Dedifferentiated amniotic fluid mesenchymal stem cell (primary cell): ENCODE measurements around the gene CXCL12.

Experiments used
- DNase-seq: peaks from one replicate; pipeline ENCODE4 v3.0.0-alpha.2; 2016; ENCODE audit errors: extremely low spot score

The CXCL12 gene

GRCh38 chr10:44399659-44400451, 15.0 kb upstream of the CXCL12 start:
- DNase-seq = no peak

DNA sequence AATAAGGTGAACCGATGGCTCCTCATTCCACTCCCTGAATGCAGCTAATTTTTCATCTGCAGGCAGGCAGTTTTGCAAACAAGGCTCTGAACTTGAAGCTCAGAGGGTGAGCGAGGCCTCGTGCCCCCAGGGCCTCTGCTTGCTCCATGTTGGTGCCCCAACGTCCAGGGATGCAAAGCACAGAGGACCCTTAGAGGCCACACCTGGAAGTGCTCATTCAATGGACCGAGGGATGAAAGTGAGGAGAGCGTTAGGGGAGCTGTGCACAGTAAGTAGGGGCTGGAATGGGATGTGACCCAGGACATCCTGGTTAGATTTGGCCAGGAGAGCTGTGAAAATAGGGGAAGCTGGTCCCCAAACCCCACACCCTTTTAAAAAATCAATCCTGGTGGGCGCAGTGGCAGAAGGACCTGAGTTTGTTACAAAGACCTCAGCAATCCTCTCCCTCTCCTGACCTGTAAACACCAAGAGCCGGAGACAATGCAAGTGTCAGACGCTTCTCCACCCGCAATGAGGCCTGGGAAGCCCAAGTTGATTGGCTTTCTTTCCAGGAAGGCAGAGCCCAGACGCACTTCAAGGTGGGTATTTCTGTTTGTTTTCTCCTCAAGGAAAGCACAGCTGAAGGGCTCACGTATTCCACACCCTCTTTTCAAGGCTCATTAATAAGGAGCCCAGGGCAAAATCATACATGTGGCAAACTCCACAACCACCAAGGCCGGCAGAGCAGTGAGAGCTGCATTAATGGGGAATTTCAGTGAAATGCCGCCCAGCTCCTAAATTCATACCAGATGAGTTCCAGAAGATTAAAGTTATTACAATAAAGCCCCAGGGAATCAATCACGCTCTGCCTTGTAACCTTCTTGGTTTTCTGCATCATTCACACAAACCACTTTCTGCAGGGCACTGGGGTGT, 14.1 kb upstream of the CXCL12 start:
- peak; percentile 61 for DNase-seq

- no peak for DNase-seq
Measured at GRCh38 chr10:44398271-44398670, 13.4 kb upstream of the CXCL12 start.

DNA sequence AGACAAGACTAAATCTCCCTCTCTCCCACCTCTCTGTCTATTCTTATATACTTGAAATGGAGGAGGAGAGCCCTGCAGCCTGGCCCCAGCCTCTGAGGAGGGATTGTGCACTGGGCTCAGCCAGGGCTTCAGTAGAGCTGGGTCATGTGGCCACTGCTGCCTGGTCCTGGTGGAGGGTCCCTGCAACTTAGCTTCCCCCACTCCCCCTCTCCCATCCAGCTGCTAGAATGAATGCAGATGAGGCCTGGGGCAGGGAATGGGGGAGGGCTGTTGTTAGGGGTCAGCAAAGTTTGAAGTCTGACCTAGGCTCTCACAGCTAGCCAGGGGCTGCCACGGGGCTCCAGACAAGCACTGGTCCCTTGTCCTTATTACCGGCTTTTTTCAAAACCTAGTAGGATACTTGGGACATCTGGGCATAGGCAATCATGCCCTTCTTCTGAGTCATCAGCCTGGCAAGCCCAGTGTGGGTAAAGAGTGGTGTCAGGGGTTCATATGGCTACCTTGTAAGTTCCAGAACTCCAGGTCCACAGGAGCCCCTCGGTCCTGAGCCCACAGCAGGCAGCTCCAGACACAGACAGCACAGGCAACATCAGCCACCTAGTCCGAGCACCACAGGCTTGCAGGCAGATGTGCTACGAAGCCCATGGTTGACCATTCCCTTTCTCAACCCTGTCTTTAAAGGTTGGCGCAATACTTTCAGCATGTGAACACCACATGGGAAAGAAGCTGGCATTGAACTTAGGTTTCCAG, 12.8 kb upstream of the CXCL12 start:
- DNase-seq = no peak

DNA sequence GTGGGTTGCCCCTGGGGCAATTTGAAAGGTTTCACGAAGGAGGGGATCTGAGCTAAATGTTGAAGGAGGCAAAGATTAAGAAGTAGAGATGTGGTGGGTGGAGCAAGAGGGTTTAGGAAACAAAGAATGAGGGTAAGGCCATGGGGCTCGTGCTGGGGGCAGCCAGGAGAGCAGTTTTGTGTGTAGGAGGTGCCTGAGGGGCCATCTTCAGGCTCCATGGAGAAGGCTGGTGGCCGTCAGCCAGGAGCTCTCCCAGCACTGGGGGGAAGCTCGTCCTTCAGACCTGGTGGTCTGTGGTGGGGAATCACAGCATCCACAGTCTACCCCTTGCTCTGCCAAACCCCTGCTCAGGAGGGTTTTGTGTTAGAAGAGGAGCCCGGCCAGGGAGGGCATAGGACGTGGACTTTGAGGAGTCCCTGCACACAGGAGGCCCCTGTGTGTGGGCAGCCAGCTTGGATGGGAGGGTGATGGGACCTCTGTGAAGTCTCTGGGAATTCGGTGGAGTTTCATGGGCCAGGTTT, 11.8 kb upstream of the CXCL12 start:
- DNase-seq = no peak

DNA sequence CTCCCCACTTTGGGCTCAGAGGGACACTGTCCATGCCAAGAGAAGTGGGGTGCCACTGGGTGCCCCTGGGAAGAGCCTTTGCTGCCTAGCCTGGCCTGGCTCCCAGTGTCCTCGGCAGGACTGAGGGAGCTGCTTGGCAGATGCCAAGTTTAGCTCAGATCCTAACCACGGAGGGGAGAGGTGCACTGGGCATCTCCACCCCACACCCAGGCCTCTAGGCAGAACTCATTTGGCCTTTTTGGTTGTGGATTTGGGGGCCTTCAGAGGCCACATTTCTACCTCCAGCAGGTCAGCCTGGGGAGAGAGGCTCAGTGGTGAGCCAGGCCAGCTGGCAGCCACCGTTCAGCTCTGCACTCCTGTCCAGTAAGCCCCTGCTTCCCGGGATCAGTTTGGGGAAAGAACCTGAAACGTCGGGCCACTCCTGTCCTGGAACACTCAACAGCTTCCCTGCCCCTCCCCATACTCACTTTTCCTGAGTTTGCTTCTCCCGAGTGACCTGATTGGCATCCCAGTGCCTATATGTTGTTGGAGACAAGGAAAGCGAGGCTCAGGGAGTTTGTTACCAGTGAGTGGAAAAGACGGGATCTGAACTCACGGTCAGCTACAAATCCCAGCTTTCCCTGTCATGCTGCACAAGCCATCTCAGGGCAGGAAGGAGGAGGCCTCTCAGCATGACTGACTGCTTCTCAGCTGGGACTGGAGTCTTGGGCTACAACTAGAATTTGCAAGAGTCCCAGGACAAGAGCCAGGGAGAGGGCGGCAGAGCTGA, 11.2 kb upstream of the CXCL12 start:
- no peak for DNase-seq

GRCh38 chr10:44395396-44395795, 10.5 kb upstream of the CXCL12 start:
- no peak for DNase-seq

DNA sequence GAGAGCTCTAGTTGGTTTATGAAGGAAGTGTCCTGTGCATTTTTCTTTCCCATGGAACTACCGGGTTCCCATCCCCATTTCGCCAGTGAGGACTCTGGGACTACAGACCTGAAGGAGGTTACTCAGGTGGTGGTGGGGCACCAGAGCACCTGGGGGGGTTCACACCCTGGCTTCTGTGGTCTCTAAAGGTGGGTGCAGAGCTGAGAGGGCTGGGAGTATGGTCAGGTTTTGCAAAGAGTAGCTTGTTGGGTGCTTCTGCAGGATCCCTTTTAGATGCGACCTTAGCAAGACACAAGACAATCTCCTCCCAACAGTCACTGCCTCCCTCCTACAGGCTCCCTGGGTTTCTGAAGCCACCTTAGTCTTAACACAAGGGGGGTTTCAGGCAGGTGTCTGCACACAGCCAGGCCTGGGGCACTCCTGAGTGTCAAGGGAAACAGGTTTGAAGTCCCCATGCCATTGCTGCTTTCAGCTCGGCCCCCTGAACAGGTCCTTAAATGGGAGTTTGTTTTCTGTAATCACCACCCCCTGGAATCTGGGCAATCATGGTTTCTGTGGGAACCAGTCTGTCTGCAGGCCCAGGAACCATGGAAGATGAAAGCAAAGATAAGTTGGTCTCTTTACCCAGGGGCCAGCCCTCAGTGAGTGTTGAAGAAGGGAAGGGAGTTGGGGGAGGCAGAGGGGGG, 9.9 kb upstream of the CXCL12 start:
- no peak for DNase-seq

- DNase-seq = no peak
Measured at GRCh38 chr10:44393834-44394547, 9.1 kb upstream of the CXCL12 start.

- no peak for DNase-seq
Measured at GRCh38 chr10:44393051-44393630, 8.2 kb upstream of the CXCL12 start.

- DNase-seq = no peak
Measured at GRCh38 chr10:44392420-44392819, 7.5 kb upstream of the CXCL12 start.

DNA sequence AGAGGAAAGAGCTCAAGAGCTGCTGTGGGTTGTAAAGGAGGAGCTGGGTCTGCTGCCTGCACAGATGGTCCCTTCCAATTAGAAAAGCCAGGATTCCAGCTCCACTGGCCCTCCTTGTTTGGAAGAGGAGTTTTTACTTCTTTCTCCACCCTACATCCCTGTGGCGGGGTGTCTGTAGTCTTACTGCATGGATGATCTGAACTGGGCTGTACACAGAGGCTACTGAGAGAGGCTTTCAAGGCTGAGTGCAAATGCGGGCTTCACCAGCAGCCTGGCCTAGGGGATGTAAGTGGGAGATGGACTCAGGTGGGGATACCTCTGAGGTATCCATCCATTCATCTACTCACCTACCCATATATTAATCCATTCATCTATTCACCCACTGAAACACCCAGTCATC, 7.1 kb upstream of the CXCL12 start:
- DNase-seq = no peak

- peak; percentile 33 for DNase-seq
Measured at GRCh38 chr10:44390585-44391072, 5.7 kb upstream of the CXCL12 start.

- DNase-seq = no peak
Measured at GRCh38 chr10:44389556-44389955, 4.7 kb upstream of the CXCL12 start.

GRCh38 chr10:44389150-44389549, 4.3 kb upstream of the CXCL12 start:
- DNase-seq = no peak

DNA sequence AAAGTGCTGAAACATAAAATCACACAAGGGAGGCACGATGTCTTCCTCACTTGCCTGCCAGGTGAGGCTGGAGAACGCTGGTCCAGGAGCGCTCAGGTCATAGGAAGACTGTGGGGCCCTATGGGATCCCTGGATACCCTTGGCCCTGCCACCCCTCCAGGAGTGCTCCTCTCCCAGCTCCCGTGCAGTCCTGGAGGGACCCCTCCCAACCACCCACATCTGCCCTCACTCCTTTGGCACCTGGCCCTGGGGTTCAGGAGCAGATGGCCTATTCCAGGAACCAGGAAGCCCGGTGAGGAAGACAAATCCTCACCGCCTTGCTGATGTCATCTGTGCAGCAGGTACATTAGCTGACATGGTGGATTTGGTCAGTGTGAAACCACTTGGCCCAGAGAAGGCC, 3.7 kb upstream of the CXCL12 start:
- DNase-seq = no peak

- no peak for DNase-seq
Measured at GRCh38 chr10:44387853-44388251, 3.0 kb upstream of the CXCL12 start.

DNA sequence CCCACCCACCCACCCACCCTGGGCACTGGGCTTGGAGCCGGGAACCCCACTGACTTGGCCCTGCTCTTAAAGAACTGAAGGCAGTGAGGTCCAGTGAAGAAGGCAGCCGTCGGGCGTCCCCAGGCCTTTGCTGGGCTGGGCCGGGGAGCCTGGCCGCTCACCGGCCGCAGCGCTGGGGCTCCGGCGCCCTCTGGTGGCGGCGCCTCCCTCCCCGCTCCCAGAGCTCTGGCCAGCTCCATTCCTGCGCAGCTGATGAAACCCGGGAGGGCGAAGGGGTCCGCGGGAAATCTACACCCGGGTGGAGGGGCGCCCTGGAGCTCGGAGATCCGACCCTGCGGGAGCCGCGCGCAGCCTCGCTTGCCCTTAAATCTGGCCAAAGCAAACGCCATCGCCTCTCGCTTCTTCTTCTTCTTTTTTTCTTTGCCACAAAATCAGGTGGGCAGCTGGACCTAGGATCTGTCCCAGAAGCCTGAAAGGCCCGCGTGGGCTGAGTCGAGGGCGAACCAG, 1.7 kb upstream of the CXCL12 start:
- peak; percentile 53 for DNase-seq
